GM18498 (cell line): ENCODE data around the gene KLF15.

Experiments used
- ATAC-seq: cut with Tn5 transposase; IDR thresholded peaks from one replicate; pipeline ENCODE4 v1.9.1; 2021; ENCODE audit warnings: mild to moderate bottlenecking, moderate library complexity; ENCODE audit not compliant: unreplicated experiment

KLF15 gene

GRCh38 chr3:126357295-126358037 lies at the start of gene KLF15:
Gene KLF15, minus strand, starts transcription at chr3:126357408. Its CDS starts 4,486 bp downstream, at chr3:126352922.
- ATAC-seq, result peak; percentile 93

DNA sequence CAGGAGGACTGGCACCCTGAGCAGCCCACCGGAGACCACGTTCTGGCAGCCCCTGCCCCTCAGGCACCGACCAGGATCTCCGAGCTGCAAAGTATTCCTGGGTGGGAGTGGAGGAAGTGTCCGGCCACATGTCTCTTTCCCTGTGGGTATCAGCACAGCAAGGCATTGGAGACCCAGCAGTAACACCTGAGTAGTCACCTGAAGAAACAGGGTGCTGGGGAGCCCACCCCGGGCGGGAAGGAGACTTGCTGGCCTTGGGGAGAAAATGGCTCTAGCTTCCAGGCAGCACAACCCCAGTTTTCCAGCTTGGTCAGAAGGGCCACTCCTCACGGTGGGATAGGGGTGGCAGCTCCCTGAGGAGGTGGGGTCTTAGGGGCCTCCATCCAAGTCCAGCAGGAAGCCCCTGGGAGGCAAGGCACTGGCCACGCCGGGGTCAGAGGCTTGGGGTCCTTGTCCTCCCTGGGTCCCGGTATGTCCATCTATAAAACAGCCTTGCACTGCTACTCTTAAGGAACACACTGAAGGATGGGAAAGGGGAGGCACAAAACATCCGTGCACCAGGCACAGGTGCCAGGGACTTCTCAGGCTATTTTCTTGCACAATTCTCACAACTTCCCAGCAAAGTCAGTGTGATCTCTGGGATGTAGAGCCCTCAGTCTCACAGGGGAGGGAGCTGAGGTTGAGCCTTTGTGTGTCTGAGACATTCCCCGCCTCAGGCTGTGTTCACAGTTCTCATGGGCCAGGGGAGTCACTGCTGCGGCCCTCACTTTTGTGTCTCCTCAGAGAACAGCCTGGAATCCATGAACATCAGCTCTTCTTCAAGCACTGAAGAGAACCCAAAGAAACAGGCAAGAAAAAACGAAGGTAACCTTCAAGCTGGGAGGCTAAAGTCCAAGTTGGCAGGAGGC lies 49.4 kb upstream of the KLF15 start:
- no peak for ATAC-seq

DNA sequence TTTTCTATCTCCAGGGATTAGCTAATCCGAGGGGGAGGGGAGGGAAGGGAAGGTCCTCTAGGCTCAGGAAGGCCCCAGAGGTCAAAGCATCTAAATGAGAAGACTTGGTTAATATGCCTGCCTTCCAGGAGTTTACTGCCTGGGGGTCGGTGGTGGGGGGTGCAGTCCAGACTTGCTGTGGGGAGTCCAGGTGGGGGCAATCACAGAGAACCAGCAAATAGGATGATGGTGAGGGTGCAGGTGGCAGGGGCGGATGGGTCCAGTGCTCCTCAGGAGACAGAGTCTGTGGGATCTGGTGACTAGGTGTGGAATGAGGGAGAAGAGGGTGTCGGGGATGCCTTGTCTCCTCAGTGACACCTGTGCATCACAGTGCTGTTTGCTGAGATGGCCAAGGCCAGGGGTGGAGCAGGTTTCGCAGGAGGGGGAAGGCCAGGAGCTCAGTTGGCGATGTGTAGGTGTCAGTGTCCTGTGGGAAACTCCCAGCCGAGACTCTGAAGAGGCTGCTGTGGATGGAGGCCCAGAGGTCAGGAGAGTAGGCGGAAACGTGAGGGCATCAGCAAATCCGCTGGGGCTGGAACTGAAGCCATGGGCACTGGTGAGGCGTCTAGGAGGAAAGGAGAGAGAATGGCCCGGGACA lies 45.6 kb upstream of the KLF15 start:
- no peak for ATAC-seq

- ATAC-seq, result no peak
Measured at GRCh38 chr3:126402178-126402577, 45.0 kb upstream of the KLF15 start.

- ATAC-seq, result no peak
Measured at GRCh38 chr3:126401611-126402160, 44.5 kb upstream of the KLF15 start.

GRCh38 chr3:126399756-126400155 lies 42.5 kb upstream of the KLF15 start:
- ATAC-seq, result no peak

GRCh38 chr3:126399351-126399735 lies 42.1 kb upstream of the KLF15 start:
- no peak for ATAC-seq

DNA sequence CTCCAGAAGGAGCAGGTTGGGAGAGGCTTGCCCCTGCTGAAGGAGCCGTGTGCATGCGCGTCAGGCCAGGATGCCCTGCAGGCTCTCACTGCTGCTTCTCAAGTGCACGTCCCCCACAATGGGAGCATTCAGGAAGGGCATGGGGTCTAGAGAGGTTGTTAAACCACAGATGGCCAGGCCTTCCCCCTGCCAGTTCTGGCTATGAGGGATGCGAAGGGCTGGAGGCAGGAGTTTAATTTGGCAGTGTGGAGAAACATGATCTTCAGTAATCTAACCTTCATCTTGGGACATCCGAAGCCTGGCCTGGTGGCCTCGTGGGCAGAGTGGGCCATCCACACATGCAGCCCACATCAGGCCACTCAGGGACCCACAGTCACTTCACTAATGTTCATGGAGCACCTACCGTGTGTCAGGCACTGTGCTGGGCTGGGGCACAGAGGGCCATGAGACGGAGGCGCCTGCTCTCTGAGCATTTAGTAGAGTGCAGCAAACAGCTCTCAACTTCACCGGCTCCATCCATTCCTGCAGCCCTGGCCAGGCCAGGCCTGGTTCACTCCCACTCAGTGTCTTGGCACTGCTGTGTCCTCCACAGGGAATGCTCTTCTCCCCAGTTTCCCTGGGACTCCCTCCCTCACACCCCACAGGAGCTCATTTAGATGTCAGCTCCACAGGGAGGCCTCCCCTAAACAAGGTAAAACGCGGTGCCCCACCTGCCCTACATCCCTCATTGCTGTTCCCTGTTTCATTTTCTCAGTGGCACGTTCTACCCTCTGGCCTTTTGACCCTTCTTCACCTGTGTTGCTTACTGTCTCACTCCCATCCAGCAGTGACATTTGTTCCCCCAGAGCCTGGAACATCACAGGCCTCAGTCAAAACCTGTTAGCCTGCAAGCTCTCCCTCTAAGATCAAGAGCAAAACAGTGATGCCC lies 41.5 kb upstream of the KLF15 start:
- ATAC-seq, result no peak

GRCh38 chr3:126397610-126398422 lies 40.6 kb upstream of the KLF15 start:
- no peak for ATAC-seq

DNA sequence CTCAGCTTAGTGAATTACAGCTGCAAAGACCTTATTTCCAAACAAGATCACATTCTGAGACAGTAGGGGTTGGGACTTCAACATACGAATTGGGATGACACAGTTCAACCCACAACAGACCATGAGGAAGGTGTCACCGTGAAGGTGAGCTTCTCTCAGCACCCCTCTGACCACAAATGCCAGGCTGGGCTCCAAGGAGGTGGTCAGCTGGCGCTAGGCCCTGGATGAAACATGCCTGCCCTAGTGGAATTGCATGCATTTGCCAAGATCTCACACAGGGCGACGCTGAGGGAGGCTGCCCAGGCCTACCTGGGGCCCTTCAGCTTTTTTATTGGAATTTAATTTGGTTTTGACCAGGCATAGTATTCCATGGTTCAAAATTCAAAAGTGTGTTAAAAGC lies 39.3 kb upstream of the KLF15 start:
- no peak for ATAC-seq

GRCh38 chr3:126395846-126396513 lies 38.8 kb upstream of the KLF15 start:
- ATAC-seq, result no peak

- no peak for ATAC-seq
Measured at GRCh38 chr3:126394977-126395321, 37.7 kb upstream of the KLF15 start.

DNA sequence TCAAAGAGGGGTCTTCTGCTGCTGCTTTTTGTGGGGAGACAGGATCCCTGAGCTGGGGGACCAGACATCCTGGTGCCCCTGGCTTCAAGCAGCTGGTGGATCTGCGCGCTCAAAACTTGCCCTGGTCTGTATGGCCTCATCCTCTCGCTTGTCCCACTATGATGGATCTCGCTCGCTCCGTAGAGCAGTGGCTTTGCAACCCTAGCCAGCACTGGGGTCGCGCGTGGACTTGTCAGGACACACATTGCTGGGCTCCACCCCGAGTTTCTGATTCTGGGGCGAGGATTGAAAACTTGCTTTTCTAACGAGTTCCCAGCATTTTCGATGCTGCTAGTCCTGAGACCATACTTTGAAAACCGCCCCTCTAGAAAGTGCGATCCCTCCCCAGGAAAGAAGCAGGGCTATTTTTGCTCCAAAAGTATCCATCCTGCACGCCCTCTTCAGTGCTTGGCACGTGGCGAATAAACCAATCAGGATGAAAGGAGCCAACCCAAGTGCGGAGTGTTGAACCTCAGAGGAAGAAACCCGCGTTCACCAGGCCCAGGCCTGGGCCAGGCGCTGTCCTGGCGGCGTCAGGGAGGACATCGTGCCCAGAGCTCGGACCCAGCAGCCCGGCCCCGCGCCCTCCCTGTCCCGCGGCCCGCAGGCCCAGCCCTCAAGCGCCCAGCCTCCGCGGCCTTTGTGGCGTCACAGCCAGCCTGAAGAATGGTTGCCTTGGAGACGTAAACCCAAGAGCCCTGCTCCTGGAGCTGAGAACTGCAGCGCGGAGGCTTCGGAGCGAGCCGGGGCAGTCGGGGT lies 37.2 kb upstream of the KLF15 start, which contains the start of gene CFAP100:
CFAP100 (plus strand) TSS at position 731 of the 798 bp plus-strand sequence. CDS start 1,092 bp downstream, outside the sequence.
- ATAC-seq, result no peak

- ATAC-seq, result no peak
Measured at GRCh38 chr3:126393563-126393962, 36.4 kb upstream of the KLF15 start.

DNA sequence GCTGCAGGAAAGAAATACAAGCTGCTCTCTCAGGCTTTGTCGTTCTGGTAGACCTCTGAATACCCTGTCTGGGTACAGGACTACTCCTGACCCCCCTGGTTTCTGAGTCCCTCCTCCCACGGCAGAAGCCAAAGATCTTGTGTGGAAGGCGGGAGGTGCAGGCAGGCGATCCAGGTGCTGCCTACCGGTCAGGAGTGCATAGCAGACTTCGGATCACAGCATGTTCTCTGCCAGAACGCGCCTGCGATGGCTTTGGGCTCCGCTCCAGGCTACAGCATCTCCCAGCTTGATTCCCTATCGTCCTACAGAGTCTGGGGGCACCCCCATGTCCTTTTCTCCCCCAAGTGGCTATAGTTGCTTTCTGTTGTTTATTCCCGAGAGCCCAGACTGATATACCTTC lies 35.0 kb upstream of the KLF15 start:
- ATAC-seq, result no peak

DNA sequence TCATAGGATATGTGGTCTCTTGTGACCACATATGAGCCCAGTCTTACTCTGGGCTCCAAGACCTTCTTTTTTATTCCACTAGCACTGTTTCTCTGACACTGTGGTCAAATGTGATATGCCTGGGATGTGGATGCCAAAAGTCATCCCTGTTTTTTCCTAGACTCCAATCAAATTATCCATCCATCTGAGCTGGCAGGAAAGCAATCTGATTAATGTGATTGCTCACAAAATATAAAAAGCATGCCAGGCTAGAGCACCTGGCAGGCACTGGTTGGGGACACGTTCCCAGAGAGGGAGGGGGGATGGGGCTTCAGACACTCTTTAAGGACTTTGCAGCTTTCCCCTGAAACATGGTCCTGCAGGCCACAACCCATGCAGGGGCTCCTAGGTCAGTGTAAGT lies 34.4 kb upstream of the KLF15 start:
- no peak for ATAC-seq

DNA sequence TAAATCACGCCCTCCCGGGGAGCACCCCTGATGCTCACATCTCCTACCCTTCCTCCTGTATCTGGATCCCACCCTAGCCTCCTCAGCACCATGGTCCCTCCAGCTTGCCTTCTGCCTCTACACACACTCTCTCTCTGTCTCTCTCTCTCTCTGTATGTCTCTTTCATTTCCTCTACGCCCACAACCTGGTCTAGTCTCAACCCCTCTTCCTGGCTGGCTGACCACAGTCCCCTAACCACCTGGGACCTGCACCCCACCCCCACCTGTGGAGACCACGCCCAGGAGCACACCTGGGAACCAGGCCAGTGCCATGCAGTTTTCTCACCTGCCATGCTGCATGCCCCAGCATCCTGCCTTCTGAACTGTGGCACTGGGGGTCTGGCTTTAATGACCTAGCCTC lies 33.5 kb upstream of the KLF15 start:
- ATAC-seq, result no peak

DNA sequence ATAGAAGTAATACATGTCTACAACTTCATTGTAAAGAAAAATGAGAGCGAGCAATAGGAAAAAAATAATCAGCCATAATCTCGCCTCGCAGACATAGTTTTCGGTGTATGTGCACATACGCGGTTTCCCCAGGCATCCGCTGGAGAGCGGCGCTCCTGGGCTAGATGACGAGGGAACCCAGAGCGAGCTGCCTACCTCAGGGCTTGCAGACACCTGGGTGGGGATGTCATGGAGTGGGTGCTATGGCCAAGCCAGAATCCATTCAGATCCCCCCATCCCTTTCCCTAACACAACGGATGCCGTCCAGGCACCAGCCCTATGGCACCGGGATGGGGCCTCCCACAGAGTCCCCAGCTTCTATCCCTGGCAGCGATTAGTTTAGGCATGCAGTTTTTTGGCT lies 33.0 kb upstream of the KLF15 start:
- ATAC-seq, result no peak
